ENCODE data around the gene SLITRK5.

Gene SLITRK5

DNA sequence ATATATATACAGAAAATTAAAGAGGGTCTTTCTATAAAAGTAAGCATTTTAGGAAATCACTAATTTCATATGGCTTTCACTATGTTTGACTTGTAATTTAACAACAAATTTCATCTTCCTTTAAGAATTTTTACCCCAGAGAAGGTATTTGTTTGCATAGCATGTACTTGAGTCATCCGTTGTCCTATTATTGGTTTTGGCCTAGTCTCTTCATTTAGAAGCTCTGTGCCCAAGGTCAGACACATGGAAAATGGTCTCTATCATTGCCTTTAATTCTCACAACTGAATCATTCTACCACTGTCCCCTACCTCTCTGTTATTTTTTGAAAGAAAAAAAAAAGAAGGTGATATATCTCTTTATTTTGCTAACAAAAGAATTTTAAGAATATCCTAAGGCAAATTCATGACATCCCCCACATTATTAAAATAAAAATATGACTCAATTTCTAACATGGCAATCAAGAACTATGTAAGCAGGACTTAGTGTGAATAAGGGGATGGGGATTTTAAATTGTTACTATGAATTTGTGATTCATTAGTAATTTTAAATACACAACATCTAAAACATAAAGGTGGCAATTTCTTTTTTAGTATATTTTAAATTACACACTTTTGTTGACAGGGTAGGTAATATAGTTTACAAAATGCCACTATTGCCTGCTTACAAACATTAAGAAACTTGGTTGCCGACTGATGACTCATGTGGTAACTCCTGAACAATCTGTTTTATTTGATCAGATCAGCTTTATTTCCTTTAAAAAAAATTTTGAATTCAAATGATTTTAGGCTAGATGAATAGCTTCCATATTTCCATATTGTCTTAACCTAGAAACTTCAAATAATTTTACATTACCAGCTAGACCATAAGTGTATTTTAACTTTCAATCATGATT, 13.9 kb downstream of the SLITRK5 start:
- no peak for DNase-seq
- in situ Hi-C loops (cut with HindIII; ENCODE audit: low pct_ligation_motif_present, low pct_unique_long_range_greater_than_20kb, low sequenced_read_pairs), result no loop called here

- DNase-seq, result no peak
- in situ Hi-C loops (cut with HindIII; ENCODE audit: low pct_ligation_motif_present, low pct_unique_long_range_greater_than_20kb, low sequenced_read_pairs), result no loop called here
Measured at GRCh38 chr13:87696458-87696857, 25.3 kb downstream of the SLITRK5 start.

DNA sequence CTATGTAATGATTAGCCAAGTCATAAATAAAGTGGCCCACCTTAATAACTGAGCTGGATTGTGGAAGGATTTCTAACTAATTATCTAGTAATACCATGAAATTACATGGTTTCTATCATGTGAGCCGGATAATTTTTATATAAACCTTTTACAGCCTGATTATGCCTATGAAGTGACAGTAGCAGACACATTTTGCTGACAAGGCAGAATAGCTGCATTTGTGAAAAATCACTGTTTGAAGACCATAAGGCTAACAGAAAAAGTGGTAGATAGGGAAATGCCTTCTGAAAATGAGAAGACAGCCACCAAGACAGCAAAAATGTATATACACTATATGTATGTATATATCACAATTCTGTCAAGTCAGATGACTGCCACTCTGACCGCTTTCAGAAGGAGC, 27.1 kb downstream of the SLITRK5 start:
- DNase-seq, result no peak
- in situ Hi-C loops (cut with HindIII; ENCODE audit: low pct_ligation_motif_present, low pct_unique_long_range_greater_than_20kb, low sequenced_read_pairs), result no loop called here

- DNase-seq, result no peak
- in situ Hi-C loops (cut with HindIII; ENCODE audit: low pct_ligation_motif_present, low pct_unique_long_range_greater_than_20kb, low sequenced_read_pairs), result no loop called here
Measured at GRCh38 chr13:87709947-87710346, 38.8 kb downstream of the SLITRK5 start.

- in situ Hi-C loops (cut with HindIII; ENCODE audit: low pct_ligation_motif_present, low pct_unique_long_range_greater_than_20kb, low sequenced_read_pairs), result no loop called here
- DNase-seq, result no peak
Measured at GRCh38 chr13:87712012-87712411, 40.8 kb downstream of the SLITRK5 start.

All from ACHN (cell line).